GM21515 (cell line): ENCODE results near the gene SMC3.
A peak's percentile ranks its signal among the peaks of the same experiment; 100 is the strongest.

Experiments used
- ATAC-seq: cut with Tn5 transposase; IDR thresholded peaks from one replicate; pipeline ENCODE4 v1.9.1; 2021; ENCODE audit not compliant: unreplicated experiment

The SMC3 gene

DNA sequence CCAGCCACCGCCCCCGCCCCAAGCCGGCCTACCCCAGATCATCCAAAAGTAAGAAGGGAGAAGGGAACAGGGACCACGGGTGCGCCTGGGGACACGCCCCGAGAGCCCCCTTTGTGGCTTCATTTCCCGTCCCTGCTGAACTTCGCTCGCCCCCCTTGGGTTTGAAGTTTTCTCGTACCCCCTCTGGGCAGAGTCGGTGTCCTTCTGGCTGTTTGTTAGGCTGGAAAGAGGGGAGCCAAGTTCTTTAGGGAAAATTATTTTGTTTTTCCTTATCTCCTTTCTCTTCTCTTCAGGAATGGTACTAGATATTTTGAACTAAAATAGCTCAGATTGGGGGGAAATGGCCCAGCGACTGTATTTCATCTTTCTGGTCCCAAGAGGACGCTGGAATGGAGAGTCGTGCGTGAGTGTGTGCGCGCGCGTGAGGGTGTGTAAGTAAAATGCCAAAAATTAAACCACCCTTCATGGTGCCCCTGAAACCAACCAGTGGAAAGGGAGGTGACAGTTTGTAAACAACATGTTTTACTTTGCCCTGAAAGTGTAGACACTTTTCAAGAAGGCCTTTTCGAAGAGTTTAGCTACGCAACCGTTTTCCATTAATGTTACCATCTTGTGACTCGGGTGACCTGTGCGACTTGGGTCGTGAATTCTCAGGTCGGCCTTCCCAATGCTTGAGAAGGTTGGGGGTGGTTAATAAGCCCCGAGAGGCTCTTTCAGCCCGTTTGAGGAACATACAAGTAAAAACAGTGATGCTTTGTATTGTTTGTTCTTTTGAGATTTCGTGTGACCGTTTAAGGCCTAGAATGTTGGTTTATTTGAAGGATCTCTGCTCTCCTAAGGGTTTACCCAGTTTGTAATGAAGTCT is 77.3 kb downstream of the SMC3 start:
- ATAC-seq, result no peak

- no peak for ATAC-seq
These were observed 79.1 kb downstream of the SMC3 start for GRCh38 chr10:110646417-110647135.

DNA sequence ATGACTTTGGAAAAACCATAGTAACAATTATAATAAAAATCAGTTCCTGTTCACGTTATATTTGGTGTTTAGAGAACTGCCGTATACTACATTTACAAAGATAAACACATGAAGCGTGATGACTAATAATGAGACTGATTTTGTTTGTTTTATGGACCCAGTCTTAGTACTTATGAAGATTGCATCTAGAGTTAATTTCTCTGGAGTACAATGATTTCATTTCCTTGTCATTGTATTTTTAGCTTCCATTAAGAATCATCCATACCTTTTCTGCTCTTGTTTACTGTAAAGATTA is 79.6 kb downstream of the SMC3 start:
- no peak for ATAC-seq

DNA sequence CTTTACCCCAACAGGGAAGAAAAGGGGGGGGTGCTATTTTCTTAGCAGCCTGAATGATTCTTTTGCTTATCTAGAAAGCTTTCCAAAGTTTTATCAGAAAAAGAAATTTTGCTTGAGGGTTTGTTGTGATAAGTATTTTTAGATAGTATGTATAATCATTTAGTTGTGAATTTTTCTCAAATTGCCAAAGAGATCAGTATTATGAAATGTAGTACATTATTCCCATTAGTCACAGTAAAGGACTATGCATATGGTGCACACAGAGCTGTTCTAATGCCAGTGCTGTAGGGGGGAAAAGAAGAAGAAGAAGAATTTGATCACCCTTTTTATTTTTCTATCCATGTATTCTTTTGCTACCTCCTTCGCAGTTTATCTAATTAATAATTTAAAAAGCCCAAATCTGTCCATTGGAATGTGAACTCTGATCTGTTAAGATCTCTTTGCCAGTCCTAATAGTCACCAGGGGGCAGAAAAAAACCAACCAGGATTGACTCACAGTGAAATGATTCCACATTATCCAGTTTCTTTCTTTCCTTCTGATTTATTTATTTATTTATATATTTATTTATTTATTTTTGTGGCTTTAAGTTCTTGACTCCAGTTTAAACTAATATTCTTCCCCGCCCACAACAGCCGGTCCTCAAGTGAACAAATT is 81.3 kb downstream of the SMC3 start:
- ATAC-seq, result no peak

GRCh38 chr10:110649347-110650264 is 82.1 kb downstream of the SMC3 start:
- ATAC-seq, result no peak

DNA sequence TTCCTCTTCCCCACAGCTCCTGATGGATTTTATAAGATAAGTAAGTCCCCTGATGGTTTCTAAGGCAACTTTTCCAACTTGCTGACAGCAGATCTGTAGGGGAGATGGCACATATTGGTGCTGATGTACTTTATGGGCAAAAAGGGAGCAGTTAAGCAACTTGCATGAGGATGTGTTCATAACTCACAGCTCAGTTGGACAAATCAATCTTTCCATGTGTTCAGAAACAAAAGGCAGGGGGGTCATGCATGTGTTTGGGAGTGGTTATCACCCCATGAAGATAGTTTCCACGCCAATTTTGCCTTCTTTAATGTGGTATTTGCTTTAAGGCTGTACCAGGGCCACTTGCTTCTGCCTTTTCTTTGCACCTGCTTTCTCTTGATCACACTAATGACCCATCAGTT is 82.8 kb downstream of the SMC3 start:
- no peak for ATAC-seq

- ATAC-seq, result peak; percentile 75
These were observed 83.8 kb downstream of the SMC3 start for GRCh38 chr10:110651044-110651958.

DNA sequence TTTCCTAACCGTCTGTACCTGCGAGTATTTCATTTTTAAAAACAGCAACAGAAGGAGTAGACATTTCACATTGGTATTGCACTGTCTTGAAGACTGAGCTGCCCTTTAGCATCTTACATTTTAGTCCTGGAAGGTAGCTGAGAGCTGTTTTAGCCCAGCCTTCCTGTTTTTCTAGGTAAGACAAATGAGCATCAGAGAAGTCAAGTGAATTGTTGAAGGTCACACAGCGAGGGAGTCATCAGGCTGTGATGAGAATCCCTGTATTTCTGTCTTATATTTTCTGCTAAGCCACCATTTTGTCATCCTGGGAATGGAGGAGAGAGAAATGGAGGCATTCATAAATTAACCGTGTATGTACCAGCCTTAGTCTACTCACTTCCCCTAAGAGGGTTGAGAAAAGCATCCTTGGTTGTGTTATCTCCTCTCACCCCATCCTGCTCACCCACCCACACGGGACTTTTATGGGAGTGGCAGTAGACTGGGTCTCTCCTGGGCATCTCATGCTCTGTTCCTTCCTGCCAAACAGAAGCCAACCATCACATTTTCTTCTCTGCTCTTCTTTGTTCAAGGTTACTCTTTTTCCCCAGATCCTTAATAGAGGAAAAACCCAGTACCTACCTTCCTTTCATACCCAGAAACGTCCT is 85.1 kb downstream of the SMC3 start:
- no peak for ATAC-seq
